Endothelial cell of umbilical vein (primary cell): ENCODE data around the gene ZFPM1. TPM values are rescaled to one million over a fixed set of nuclear protein-coding genes. Genes with fewer than 3 reads are reported as not detected.

Source experiments
- BruUV-seq: library from RNA; stranded (reverse); fragments of 400-500 nt; replicated peaks from 2 replicates; lab custom pipeline; 2021; lab: Mats Ljungman, UMichigan
- CTCF ChIA-PET: fragments of 300-600, 350-600 bp; sonication (Branson Sonifier 250); formaldehyde crosslinking; loops from one replicate; lab custom pipeline; 2021; ENCODE audit warnings: antibody characterized with exemption, inconsistent platforms; lab: Charles Lee
- POLR2A ChIA-PET: fragments of 300-600, 350-600 bp; sonication (Branson Sonifier 250); formaldehyde crosslinking; loops from one replicate; lab custom pipeline; 2021; ENCODE audit warnings: antibody characterized with exemption, inconsistent platforms; lab: Charles Lee
- DNase-seq: peaks from one replicate; pipeline ENCODE4 v3.0.0-alpha.2; 2011; ENCODE audit warnings: low read depth, low spot score
- FAIRE-seq: peaks from 2 replicates; lab custom pipeline; 2011; peaks lifted over from hg19 to GRCh38; lab: Jason Lieb, UNC
- H2AFZ ChIP-seq: 2 replicates; pipeline ENCODE4 v1.6.0; 2012; ENCODE audit warnings: low read depth, low read length, control low read depth, inconsistent platforms
- H3K27ac ChIP-seq: 2 replicates; pipeline ENCODE4 v1.5.1; 2011; ENCODE audit warnings: low read depth, mild to moderate bottlenecking, control low read depth, low read length, moderate library complexity; ENCODE audit not compliant: insufficient read depth
- H3K27me3 ChIP-seq, 2 experiments: 2 replicates each; pipeline versions ENCODE4 v1.6.0 to v1.6.1; 2011; ENCODE audit warnings: low read length in 2 of 2, mixed read lengths in 1 of 2; ENCODE audit not compliant: control insufficient read depth in 2 of 2, insufficient read depth in 2 of 2
- H3K36me3 ChIP-seq, 2 experiments: 2 replicates in 1 of 2; 3 replicates in 1 of 2; pipeline ENCODE4 v1.5.1; 2011; ENCODE audit warnings: low read length in 2 of 2, mild to moderate bottlenecking in 1 of 2, moderate library complexity in 1 of 2; ENCODE audit not compliant: control insufficient read depth in 2 of 2, insufficient read depth in 2 of 2; ENCODE audit errors: extremely low read depth in 1 of 2
- H3K4me1 ChIP-seq: 3 replicates; pipeline ENCODE4 v1.5.1; 2011; ENCODE audit warnings: mild to moderate bottlenecking, low read length; ENCODE audit not compliant: control insufficient read depth, insufficient read depth; ENCODE audit errors: extremely low read depth
- H3K4me2 ChIP-seq: 2 replicates; pipeline ENCODE4 v1.6.1; 2011; ENCODE audit warnings: low read length, control low read depth, mixed read lengths; ENCODE audit not compliant: insufficient read depth
- H3K4me3 ChIP-seq, 3 experiments: fragments of 200-600 bp in 1 of 3; sonication (generic), shearing (Covaris generic) in 1 of 3; replicated peaks in 1 of 3; 2 replicates each; pipeline ENCODE4 v1.5.1; 2011 to 2016; ENCODE audit warnings: control low read depth in 3 of 3, low read length in 3 of 3, mild to moderate bottlenecking in 2 of 3, inconsistent platforms in 1 of 3, low read depth in 1 of 3, moderate library complexity in 1 of 3; ENCODE audit not compliant: insufficient read depth in 1 of 3
- H3K79me2 ChIP-seq: 2 replicates; pipeline ENCODE4 v1.6.0; 2012; ENCODE audit warnings: low read length, inconsistent platforms; ENCODE audit not compliant: control insufficient read depth, insufficient read depth
- H3K9ac ChIP-seq: replicated peaks from 2 replicates; pipeline ENCODE3; 2011; ENCODE audit warnings: low read length, control low read depth; ENCODE audit not compliant: insufficient read depth; ENCODE audit errors: extremely low read depth
- H3K9me1 ChIP-seq: replicated peaks from 3 replicates; pipeline ENCODE4 v1.6.0; 2011; ENCODE audit warnings: mild to moderate bottlenecking, low read length; ENCODE audit not compliant: control insufficient read depth, insufficient read depth; ENCODE audit errors: extremely low read depth
- H3K9me3 ChIP-seq: replicated peaks from 2 replicates; pipeline ENCODE4 v1.5.1; 2012; ENCODE audit warnings: low read length, inconsistent platforms; ENCODE audit not compliant: control insufficient read depth, insufficient read depth
- H4K20me1 ChIP-seq: replicated peaks from 2 replicates; pipeline ENCODE3; 2011; ENCODE audit warnings: mild to moderate bottlenecking, low read length; ENCODE audit not compliant: control insufficient read depth, insufficient read depth; ENCODE audit errors: extremely low read depth
- EZH2 ChIP-seq: IDR thresholded peaks from 2 replicates; pipeline ENCODE4 v1.6.1; 2012; ENCODE audit warnings: borderline replicate concordance, low read depth, mild to moderate bottlenecking, moderate library complexity, low read length, inconsistent platforms; ENCODE audit not compliant: severe bottlenecking
- FOS ChIP-seq: IDR thresholded peaks from 2 replicates; pipeline ENCODE4 v1.6.1; 2011; ENCODE audit warnings: mild to moderate bottlenecking, low read length, moderate library complexity, borderline replicate concordance; ENCODE audit not compliant: insufficient read depth
- GATA2 ChIP-seq: IDR thresholded peaks from 2 replicates; pipeline ENCODE4 v1.7.0; 2011; ENCODE audit warnings: low read depth, mild to moderate bottlenecking, moderate library complexity, mixed read lengths, low read length; ENCODE audit not compliant: insufficient read length, insufficient read depth
- JUN ChIP-seq: IDR thresholded peaks from 2 replicates; pipeline ENCODE4 v1.6.1; 2011; ENCODE audit warnings: borderline replicate concordance, low read depth; ENCODE audit not compliant: insufficient read length, insufficient read depth
- MYC ChIP-seq: IDR thresholded peaks from one replicate; pipeline ENCODE4 v1.6.1; 2011; ENCODE audit warnings: mild to moderate bottlenecking, low read depth, low read length
- POLR2A ChIP-seq: IDR thresholded peaks from 2 replicates; pipeline ENCODE4 v1.6.1; 2012; ENCODE audit warnings: low read depth, mild to moderate bottlenecking, control low read depth, low read length
- POLR2AphosphoS5 ChIP-seq: IDR thresholded peaks from 2 replicates; pipeline ENCODE4 v1.6.1; 2012; ENCODE audit warnings: low read depth, mild to moderate bottlenecking, control low read depth, low read length, moderate library complexity; ENCODE audit not compliant: insufficient read depth
- dilution Hi-C: fragments of 300-500 bp; cut with MboI; formaldehyde crosslinking; loops from one replicate; pipeline ENCODE4 v1.15.0; 2019; ENCODE audit warnings: low sequenced_read_pairs; ENCODE audit not compliant: extremely low pct_ligation_motif_present
- intact Hi-C: fragments of 100-400 bp; cut with micrococcal nuclease; formaldehyde crosslinking; loops from one replicate; pipeline ENCODE4 v1.10.0; 2022
- polyA plus RNA-seq, 4 experiments: library from polyadenylated mRNA; depleted of rRNA in 3 of 4; stranded (reverse) in 3 of 4; unstranded in 1 of 4; fragments of >200 nt; gene quantifications; 2 replicates each; pipeline versions ENCODE4 v1.2.1 to v1.2.3, GENCODE V29; 2011 to 2012; ENCODE audit warnings: missing spikeins in 1 of 4
- total RNA-seq: library from RNA; stranded (reverse); gene quantifications from 2 replicates; pipeline ENCODE4 v1.2.3, GENCODE V29; 2021
- TF ChIP-seq, protein P1 (sequence below): IDR thresholded peaks from 2 replicates; pipeline ENCODE4 v1.6.1; 2011; ENCODE audit not compliant: insufficient read depth, insufficient read length
- TF ChIP-seq, protein P2 (sequence below), 2 donors: IDR thresholded peaks; 1 replicate in 1 of 2; 2 replicates in 1 of 2; pipeline ENCODE4 v1.5.1; 2011; ENCODE audit warnings: low read length in 2 of 2, mild to moderate bottlenecking in 2 of 2, moderate library complexity in 2 of 2, control low read depth in 1 of 2, inconsistent platforms in 1 of 2, low read depth in 1 of 2; ENCODE audit not compliant: insufficient read depth in 1 of 2; ENCODE audit errors: extremely low read depth in 1 of 2

The ZFPM1 gene
- total and polyA plus RNA-seq, 2 donors (not counting 3 experiments of a cell fraction or from before 2014, with no cell fraction given), result 0.37 to 7.5 TPM

DNA sequence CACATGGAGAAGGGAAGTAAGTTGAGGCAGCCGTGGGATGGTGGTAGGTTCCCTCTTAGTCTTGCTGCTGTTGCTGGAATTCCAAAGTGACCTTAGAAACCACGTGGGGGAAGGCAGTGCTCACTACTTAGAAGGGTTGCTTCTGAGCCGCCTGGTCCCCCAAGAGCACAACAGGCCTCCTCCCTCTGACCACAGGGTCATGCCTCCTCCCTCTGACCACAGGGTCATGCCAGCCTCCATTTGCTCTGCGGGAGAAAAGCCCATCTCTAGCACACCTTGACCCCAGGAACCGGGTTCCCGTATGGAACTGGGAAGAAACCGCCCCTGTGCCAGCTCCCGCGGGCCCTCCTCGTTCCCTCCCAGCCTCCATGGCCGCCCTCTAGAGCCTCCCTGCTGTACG is 13.4 kb upstream of the ZFPM1 start:
- dilution Hi-C loops (no loop called here), intact Hi-C loops (loop anchor here (10.0 kb wide), 1 partner anchor 415 kb away; no protein-coding TSS in a partner anchor)
- H3K4me1 ChIP-seq, result no peaks in the 10 kb centered on the region
- CTCF ChIA-PET, result no interaction called here
- no TSS peak for BruUV-seq
- H3K9ac ChIP-seq, result no peak overlapping the region
- no peaks in the 10 kb centered on the region for H3K79me2 ChIP-seq
- FAIRE-seq (no peak), DNase-seq (no peak)
- TF ChIP-seq EZH2, result no peak
- no peak for TF ChIP-seq GATA2
- no peak for TF ChIP-seq FOS
- no peak for TF ChIP-seq MYC
- H3K4me3 ChIP-seq, result no peak overlapping the region
- POLR2A ChIA-PET, result no interaction called here
- no peaks in the 10 kb centered on the region for H3K27me3 ChIP-seq
- no peaks in the 10 kb centered on the region for H3K36me3 ChIP-seq
- no peaks in the 10 kb centered on the region for H4K20me1 ChIP-seq
- H3K9me1 ChIP-seq, result no peaks in the 10 kb centered on the region
- H3K4me2 ChIP-seq, result no peak overlapping the region
- no peak overlapping the region for H3K27ac ChIP-seq
- no peaks in the 10 kb centered on the region for H3K9me3 ChIP-seq
- no peak overlapping the region for H2AFZ ChIP-seq

DNA sequence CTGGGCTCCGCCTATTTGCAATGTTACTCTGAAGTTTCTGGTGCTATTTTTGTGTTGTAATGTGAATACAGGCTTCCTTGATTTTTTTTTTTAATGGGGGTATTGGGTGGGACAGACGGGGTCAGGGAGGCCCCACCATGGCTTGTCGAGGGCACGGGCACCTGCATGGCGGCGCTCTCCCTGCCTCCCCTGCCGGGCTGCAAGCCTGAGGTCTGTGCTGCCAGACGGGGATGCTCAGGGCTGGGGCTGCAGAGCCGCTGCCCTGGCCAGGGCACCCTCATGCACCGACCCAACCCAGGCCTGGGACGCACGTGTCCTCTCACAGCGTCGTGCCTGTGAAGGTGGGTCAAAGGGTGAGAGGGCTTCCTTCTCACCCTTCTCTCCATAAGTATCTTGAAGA is 13.0 kb upstream of the ZFPM1 start:
- Histone ChIP-seq H3K9ac (no peak overlapping the region), H4K20me1 (no peaks in the 10 kb centered on the region), H3K4me1 (no peaks in the 10 kb centered on the region), H3K4me3 (no peak overlapping the region), H3K79me2 (no peaks in the 10 kb centered on the region), H3K4me2 (no peak overlapping the region), H2AFZ (no peak overlapping the region), H3K9me1 (no peaks in the 10 kb centered on the region), H3K27me3 (no peaks in the 10 kb centered on the region), H3K9me3 (no peaks in the 10 kb centered on the region), H3K27ac (no peak overlapping the region), H3K36me3 (no peaks in the 10 kb centered on the region)
- intact Hi-C loops (no loop called here), dilution Hi-C loops (no loop called here)
- TSS peak; percentile 31 for BruUV-seq
- FAIRE-seq, result no peak
- ChIA-PET POLR2A (no interaction called here), CTCF (no interaction called here)
- no peak for DNase-seq
- TF ChIP-seq POLR2AphosphoS5 (no peak), FOS (no peak), MYC (no peak), GATA2 (no peak), POLR2A (no peak), EZH2 (no peak), JUN (no peak)
- TF ChIP-seq, protein P1, sequence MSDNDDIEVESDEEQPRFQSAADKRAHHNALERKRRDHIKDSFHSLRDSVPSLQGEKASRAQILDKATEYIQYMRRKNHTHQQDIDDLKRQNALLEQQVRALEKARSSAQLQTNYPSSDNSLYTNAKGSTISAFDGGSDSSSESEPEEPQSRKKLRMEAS, result no peak
- TF ChIP-seq, protein P2, sequence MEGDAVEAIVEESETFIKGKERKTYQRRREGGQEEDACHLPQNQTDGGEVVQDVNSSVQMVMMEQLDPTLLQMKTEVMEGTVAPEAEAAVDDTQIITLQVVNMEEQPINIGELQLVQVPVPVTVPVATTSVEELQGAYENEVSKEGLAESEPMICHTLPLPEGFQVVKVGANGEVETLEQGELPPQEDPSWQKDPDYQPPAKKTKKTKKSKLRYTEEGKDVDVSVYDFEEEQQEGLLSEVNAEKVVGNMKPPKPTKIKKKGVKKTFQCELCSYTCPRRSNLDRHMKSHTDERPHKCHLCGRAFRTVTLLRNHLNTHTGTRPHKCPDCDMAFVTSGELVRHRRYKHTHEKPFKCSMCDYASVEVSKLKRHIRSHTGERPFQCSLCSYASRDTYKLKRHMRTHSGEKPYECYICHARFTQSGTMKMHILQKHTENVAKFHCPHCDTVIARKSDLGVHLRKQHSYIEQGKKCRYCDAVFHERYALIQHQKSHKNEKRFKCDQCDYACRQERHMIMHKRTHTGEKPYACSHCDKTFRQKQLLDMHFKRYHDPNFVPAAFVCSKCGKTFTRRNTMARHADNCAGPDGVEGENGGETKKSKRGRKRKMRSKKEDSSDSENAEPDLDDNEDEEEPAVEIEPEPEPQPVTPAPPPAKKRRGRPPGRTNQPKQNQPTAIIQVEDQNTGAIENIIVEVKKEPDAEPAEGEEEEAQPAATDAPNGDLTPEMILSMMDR (IDR thresholded peaks at IDR 0.05; ENCODE audit: extremely low read depth in 1 of 2, insufficient read depth in 1 of 2, low read depth in 1 of 2, low read length in 2 of 2), result no peak
